GM19324 (cell line): ENCODE data around the gene CLEC16A.
A peak's percentile ranks its signal among the peaks of the same experiment; 100 is the strongest.

ENCODE experiments used
- ATAC-seq: cut with Tn5 transposase; IDR thresholded peaks from one replicate; pipeline ENCODE4 v1.9.1; 2021; ENCODE audit warnings: mild to moderate bottlenecking, moderate library complexity; ENCODE audit not compliant: unreplicated experiment, low FRiP score

Gene CLEC16A, protein sequence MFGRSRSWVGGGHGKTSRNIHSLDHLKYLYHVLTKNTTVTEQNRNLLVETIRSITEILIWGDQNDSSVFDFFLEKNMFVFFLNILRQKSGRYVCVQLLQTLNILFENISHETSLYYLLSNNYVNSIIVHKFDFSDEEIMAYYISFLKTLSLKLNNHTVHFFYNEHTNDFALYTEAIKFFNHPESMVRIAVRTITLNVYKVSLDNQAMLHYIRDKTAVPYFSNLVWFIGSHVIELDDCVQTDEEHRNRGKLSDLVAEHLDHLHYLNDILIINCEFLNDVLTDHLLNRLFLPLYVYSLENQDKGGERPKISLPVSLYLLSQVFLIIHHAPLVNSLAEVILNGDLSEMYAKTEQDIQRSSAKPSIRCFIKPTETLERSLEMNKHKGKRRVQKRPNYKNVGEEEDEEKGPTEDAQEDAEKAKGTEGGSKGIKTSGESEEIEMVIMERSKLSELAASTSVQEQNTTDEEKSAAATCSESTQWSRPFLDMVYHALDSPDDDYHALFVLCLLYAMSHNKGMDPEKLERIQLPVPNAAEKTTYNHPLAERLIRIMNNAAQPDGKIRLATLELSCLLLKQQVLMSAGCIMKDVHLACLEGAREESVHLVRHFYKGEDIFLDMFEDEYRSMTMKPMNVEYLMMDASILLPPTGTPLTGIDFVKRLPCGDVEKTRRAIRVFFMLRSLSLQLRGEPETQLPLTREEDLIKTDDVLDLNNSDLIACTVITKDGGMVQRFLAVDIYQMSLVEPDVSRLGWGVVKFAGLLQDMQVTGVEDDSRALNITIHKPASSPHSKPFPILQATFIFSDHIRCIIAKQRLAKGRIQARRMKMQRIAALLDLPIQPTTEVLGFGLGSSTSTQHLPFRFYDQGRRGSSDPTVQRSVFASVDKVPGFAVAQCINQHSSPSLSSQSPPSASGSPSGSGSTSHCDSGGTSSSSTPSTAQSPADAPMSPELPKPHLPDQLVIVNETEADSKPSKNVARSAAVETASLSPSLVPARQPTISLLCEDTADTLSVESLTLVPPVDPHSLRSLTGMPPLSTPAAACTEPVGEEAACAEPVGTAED

DNA sequence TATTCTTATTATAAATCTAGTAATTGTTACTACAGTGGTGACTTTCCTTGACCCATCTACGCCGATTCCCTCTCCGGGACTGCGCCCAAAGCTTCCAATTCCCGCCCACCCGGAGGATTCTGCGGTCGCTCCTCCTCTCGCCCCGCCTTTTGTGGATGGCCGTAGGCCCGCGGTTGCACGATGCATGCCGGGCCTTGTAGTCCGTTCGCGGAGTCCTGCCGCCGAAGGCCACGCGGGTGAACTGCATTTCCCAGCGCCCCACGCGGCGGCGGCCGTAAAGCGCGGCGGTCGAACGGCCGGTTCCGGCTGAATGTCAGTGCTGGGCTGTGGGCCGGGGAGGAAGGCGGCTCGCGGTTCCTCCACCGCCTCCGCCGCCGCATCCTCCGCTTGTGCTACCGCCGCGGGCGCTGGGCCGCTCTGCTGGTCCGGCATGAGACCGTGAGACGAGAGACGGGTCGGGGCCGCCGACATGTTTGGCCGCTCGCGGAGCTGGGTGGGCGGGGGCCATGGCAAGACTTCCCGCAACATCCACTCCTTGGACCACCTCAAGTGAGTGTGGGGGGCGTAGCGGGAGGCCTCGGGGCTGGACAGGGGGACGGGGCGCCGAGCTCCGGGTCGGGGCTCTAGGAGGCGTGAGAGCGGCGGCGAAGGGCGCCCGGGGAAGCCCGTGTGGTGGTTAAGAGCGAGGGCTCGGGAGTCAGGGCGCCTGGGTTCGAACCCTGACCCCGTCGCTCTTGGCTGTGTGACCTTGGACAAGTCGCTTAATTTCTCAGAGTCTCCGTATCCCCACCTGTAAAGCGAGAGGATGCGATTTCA is at the start of gene CLEC16A:
Gene CLEC16A, plus strand, starts transcription at position 316 of the 816 bp plus-strand sequence. Its CDS starts 154 bp downstream, at position 470.
- ATAC-seq = peak; percentile 72

DNA sequence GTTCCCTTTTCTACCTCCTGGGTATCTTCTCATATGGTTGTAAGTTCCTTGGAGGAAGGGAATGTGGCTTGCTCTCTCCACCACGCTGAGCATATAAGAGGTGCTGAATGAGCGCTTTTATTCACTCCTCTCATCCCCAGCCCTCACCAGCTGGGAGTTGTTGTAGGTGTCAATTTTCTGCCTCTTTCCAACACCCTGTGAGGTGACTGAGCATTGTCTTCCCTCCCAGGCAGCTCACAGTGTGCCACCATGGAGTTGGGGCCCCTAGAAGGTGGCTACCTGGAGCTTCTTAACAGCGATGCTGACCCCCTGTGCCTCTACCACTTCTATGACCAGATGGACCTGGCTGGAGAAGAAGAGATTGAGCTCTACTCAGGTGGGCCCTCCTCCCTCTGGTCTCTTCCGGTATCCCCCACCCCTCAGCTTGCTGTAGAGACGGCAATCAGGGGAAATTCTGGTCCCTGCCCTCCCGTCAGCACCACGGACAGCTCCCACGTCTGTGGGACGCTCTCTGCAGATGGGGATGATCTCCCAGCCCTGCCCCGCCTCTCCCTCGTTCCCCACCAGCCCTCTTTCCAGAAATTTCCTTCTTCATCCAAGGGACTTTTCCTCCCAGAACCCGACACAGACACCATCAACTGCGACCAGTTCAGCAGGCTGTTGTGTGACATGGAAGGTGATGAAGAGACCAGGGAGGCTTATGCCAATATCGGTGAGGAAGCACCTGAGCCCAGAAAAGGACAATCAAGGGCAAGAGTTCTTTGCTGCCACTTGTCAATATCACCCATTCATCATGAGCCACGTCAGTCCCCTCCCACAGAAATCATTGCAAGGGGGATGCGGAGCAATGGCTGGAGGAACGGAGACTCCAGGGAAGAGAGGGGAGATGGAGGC is 49.1 kb upstream of the CLEC16A start:
- ATAC-seq = no peak

DNA sequence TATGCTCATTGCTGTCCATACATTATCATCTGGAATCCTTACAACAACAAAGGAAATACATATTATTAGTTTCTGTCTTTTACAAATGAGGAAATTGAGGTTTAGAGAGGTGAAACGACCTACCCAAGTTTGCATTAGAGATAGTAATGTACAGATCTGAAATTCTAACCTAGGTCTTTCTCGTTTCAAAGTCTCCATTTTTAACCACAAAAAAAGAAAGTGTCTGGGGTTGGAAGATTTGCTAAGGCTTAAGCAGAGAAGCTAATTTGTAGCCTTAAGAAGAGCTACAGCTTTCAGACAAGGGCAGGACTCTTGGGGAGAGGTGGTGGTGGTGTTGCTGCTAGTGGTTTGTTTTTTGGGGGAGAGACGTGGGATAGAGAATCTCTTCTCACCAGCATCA is 48.2 kb upstream of the CLEC16A start:
- no peak for ATAC-seq

DNA sequence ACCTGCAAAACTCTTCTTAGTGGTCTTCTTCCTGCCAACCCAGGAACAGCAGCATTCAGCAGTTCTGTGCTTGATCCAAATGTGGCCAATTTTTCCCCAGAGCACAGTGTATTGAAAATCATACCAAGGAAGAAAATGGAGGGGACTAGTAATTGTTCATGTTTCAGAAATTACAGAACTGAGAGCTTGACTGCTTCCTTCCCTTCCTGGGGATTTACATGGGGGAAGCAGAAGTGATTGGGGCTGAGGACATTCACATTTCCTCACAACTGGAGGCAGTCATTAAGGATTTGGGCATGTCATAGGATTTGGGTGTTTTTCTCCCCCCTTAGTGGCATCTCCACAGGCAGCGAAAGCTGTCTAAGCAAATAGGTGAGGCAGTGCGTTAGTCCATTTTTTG is 47.6 kb upstream of the CLEC16A start:
- peak; percentile 11 for ATAC-seq

DNA sequence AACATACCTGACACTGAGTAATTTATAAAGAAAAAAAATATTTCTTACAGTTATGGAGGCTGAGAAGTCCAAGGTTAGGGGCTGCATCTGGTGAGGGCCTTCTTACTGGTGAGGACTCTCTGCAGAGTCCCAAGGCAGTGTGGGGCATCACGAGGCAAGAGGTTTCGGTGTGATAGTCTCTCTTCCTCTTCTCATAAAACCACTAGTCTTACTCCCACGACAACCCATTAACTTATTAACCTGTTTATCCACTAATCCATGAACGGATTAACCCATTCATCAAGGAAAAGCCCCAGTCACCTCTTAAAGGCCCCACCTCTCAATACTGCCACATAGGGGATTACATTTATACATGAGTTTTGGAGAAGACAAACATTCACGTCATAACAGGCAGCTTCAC is 47.2 kb upstream of the CLEC16A start:
- peak; percentile 57 for ATAC-seq

DNA sequence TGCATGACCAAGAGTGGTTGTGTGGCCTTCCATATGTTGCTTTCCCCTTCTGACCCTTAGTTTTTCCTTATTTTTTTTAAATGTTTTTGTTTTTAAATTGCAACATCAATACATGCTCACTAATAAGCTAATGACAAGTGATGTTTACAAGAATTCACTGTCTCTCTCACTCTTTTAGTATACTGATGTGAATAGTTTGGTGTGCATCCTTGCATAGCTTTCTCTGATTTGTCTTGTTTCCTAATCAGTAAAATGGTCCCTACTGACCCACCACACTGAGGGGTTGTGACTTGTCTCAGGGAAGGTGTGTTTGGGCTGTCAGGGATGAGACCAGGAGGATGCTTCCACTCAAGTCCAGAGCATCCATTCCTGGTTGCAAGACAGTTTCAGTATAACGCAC is 41.4 kb upstream of the CLEC16A start:
- ATAC-seq = no peak

DNA sequence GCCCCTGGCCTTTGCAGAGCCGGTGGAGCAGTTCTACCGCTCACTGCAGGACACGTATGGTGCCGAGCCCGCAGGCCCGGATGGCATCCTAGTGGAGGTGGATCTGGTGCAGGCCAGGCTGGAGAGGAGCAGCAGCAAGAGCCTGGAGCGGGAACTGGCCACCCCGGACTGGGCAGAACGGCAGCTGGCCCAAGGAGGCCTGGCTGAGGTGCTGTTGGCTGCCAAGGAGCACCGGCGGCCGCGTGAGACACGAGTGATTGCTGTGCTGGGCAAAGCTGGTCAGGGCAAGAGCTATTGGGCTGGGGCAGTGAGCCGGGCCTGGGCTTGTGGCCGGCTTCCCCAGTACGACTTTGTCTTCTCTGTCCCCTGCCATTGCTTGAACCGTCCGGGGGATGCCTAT is 37.9 kb upstream of the CLEC16A start:
- ATAC-seq = no peak

DNA sequence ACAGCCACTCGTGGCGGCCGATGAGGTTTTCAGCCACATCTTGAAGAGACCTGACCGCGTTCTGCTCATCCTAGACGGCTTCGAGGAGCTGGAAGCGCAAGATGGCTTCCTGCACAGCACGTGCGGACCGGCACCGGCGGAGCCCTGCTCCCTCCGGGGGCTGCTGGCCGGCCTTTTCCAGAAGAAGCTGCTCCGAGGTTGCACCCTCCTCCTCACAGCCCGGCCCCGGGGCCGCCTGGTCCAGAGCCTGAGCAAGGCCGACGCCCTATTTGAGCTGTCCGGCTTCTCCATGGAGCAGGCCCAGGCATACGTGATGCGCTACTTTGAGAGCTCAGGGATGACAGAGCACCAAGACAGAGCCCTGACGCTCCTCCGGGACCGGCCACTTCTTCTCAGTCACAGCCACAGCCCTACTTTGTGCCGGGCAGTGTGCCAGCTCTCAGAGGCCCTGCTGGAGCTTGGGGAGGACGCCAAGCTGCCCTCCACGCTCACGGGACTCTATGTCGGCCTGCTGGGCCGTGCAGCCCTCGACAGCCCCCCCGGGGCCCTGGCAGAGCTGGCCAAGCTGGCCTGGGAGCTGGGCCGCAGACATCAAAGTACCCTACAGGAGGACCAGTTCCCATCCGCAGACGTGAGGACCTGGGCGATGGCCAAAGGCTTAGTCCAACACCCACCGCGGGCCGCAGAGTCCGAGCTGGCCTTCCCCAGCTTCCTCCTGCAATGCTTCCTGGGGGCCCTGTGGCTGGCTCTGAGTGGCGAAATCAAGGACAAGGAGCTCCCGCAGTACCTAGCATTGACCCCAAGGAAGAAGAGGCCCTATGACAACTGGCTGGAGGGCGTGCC is 37.2 kb upstream of the CLEC16A start:
- ATAC-seq = no peak

DNA sequence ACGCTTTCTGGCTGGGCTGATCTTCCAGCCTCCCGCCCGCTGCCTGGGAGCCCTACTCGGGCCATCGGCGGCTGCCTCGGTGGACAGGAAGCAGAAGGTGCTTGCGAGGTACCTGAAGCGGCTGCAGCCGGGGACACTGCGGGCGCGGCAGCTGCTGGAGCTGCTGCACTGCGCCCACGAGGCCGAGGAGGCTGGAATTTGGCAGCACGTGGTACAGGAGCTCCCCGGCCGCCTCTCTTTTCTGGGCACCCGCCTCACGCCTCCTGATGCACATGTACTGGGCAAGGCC is 36.7 kb upstream of the CLEC16A start:
- ATAC-seq = no peak

DNA sequence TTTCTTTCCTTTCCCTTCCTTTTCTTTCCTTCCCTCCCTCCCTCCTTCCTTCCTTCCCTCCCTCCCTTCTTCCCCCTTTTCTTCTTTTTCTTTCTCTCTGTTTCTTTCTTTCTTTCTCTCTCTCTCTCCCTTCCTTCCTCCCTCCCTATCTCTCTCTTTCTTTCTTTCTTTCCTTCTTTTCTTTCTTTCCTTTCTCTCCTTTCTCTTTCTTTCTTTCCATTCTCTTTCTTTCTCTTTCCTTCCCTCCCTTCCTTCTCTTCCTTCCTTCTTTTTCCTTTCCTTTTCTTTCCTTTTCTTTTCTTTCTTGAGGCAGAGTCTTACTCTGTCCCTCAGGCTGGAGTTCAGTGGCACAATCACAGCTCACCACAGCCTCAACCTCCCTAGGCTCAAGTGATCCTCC is 33.1 kb upstream of the CLEC16A start:
- ATAC-seq = no peak

DNA sequence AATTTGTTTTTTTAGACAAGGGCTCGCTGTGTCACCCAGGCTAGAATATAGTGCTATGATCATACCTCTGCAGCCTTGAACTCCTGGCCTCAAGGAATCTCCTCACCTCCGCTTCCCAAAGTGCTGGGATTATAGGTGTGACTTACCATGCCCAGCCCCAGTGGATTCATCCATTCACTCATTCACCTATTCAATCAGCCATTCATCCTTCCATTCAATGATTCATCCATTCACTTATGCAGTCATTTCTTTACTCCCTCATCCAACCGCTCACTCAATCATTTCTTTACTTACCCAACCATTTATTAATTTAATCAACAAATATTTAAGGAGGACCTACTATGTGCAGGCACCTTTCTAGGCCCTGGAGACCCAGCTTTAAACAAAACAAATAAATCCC is 27.8 kb upstream of the CLEC16A start:
- ATAC-seq = no peak

DNA sequence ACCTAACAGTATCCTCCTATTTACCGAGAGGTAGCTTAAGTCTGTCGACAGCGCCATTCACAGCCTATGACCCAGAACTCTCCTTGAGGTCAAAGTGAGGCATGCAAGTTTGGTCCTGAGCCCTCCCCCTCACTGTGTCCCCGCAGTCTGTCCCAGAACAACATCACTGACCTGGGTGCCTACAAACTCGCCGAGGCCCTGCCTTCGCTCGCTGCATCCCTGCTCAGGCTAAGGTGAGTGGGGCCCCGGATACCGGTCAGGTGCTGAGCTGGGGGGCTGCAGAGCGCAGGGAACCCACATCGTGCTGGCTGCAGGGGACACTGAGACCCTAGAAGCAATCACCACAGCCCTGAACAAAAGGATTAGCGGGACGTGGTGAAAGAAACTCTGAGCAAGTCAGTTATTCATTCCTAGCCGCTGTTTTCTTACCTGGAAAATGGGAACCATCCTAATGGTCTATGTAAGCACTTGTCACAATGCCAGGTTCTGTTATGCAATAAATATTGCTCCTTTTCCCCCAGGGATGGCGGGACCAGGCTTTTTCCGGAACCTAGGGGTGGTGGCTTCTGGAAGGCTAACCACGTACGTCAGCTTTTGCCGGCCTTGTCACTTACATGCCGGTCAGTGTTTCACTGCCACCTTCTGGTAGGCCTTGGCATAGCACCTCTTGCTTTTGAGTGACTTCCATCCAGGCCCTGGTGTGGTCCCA is 25.9 kb upstream of the CLEC16A start:
- ATAC-seq = no peak

DNA sequence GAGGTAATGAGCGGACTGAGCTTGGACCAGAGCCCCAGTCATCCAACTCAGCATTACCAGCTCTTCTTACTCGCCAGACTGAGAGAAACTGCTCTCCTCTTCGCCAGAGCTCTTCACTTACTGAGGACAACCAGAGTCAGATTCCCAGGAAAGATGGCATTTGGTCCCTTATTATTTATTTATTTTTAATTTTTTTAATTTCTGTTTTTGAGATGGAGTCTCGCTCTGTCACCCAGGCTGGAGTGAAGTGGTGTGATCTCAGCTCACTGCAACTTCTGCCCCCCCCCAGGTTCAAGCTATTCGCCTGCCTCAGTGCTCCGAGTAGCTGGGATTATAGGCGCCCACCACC is 25.4 kb upstream of the CLEC16A start:
- no peak for ATAC-seq

DNA sequence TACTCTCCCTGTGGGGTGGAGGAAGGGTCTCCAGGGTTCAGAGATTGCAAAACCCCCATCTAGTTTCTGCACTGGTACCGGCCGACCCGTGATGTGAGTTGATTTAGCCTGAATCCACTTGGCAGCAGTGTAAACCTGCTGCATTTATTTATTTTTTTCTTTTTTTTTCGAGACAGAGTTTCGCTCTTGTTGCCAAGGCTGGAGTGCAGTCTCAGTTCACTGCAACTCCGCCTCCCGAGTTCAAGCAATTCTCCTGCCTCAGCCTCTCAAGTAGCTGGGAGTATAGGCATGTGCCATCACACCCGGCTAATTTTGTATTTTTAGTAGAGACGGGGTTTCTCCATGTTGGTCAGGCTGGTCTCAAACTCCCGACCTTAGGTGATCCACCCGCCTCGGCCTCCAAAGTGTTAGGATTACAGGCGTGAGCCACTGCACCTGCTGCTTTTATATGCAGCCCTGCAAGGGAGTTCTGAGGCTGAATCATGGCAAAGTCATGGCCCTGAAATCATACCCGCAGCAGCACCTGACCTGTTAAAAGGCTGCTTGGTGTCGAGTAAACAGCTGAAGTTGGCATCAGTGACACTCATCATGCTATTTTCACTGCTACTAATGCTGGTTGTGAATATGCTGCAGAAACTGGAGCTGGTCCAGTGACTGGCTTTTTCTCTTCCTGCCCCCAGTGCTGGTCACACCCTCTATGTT is 23.5 kb upstream of the CLEC16A start:
- ATAC-seq = no peak

DNA sequence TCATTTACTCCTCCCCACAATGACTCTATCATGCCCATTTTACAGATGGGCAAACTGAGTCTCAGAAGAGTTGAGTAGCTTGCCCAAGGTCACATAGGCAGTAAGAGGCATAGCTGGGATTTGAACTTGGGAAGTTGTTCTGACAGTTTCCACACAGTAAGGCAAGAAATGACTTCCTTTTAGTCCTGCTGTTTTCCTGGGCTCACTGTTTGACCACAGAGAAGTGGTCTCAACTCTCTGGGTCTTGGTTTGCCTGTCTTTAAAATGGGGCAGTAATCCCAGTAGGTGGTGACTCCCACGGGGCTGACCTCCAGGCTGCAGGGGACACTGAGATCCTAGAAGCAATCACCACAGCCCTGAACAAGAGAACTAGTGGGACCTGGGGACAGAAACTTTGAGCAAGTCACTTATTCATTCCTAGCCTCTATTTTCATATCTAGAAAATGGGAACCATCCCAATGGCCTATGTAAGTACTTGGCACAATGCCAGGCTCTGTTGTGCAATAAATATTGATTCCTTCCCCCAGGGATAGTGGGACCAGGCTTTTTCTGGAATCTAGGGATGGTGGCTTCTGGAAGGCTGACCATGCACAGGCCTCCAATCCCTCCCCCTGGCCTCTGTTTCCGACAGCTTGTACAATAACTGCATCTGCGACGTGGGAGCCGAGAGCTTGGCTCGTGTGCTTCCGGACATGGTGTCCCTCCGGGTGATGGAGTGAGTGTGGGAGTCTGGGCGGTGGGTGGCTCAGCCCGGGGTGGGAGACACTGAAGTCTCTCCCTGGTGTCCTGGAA is 22.6 kb upstream of the CLEC16A start:
- no peak for ATAC-seq

DNA sequence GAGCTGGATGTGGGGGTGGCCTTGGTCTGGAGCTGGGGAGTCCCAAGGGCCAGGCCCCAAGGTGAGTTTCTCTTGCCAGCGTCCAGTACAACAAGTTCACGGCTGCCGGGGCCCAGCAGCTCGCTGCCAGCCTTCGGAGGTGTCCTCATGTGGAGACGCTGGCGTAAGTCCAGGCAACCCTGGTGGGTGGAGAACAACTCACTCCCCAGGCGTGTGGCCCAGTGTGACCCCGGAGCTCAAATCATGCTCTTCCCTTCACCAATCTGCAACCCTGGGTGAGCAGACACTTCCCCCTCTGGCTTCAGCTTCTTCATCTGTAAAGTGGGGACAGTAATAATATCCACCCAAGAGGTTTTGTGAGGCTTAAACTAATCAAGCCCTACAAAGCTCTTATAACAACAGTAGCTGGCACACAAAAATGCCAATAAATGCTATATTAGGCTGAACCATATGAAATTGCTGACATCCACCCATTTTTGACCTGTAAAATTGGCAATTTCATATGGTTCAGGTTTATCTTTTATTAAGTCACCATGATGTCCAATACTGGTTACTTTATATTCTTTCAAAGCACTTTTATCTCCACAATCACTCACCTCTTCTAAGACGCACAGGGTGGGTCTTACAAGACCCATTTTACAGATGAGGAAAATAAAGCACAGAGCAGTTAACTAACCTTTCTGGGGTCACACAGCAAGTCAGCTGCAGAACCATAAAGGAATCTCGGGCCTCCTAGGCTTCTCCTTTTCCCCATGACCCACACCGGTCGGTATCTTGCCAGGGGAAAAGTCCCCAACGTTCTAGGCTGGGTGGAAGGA is 21.8 kb upstream of the CLEC16A start:
- ATAC-seq = no peak
